ENCODE results near the gene IRGM. TPM values are rescaled to one million over a fixed set of nuclear protein-coding genes. Genes with fewer than 3 reads are reported as not detected.

Gene IRGM
- total and polyA plus RNA-seq, 2 donors = 0.28 to 1.6 TPM

DNA sequence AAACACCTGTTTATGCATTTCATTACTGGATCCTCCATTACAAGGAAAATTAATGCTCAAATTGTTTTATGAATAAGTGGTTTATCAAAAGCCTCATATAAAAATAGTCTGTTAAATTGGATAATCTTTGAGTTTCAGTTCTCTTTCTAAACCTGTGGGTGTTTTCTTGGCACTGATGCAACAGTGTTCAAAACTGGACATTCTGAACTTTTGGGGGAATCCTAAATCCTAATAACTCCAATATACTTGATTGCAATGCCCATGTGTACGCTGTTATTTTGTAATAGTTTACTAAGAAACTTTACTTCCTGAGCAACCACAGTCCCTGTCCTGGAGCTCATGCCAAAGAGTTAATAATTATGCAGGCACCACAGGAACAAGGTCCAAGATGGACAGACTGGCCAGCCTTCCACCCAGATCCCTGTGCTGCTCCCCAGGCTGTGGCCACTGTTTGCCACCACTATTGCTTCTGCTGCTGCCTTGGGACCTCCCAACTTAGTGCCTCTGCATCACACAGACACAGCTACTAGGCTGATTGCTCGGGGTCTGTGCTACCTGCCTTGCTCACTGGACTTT is 14.0 kb downstream of the IRGM start:
- Histone ChIP-seq H3K27me3 (ENCODE audit: control insufficient read depth in 2 of 2, insufficient read depth in 1 of 2, low read length in 1 of 2) (no peaks in the 10 kb centered on the region), H3K36me3 (ENCODE audit: control insufficient read depth in 2 of 2, insufficient read depth in 2 of 2, low read length in 1 of 2) (no peaks in the 10 kb centered on the region), H3K4me1 (ENCODE audit: control insufficient read depth in 2 of 2, insufficient read depth in 2 of 2, low read length in 2 of 2) (no peaks in the 10 kb centered on the region), H3K4me3 (ENCODE audit: low read length in 2 of 2) (no peak overlapping the region), H3K27ac (ENCODE audit: low read depth in 1 of 2, low read length in 1 of 2) (no peak overlapping the region), H3K9me3 (ENCODE audit: control insufficient read depth in 2 of 2, insufficient read depth in 1 of 2, low read length in 1 of 2) (no peaks in the 10 kb centered on the region)
- no peak for DNase-seq (ENCODE audit: low read depth in 6 of 9, low spot score in 9 of 9)
- 93% methylated on average over 2 of the region's 2 CpGs for WGBS

- no peaks in the 10 kb centered on the region for H3K4me1 ChIP-seq (ENCODE audit: control insufficient read depth in 2 of 2, insufficient read depth in 2 of 2, low read length in 2 of 2)
- no peaks in the 10 kb centered on the region for H3K27me3 ChIP-seq (ENCODE audit: control insufficient read depth in 2 of 2, insufficient read depth in 1 of 2, low read length in 1 of 2)
- WGBS = 83% methylated on average over 1 of the region's 1 CpG
- H3K27ac ChIP-seq (ENCODE audit: low read depth in 1 of 2, low read length in 1 of 2) = no peak overlapping the region
- no peaks in the 10 kb centered on the region for H3K9me3 ChIP-seq (ENCODE audit: control insufficient read depth in 2 of 2, insufficient read depth in 1 of 2, low read length in 1 of 2)
- H3K36me3 ChIP-seq (ENCODE audit: control insufficient read depth in 2 of 2, insufficient read depth in 2 of 2, low read length in 1 of 2) = no peaks in the 10 kb centered on the region
- no peak overlapping the region for H3K4me3 ChIP-seq (ENCODE audit: low read length in 2 of 2)
- DNase-seq (ENCODE audit: low read depth in 6 of 9, low spot score in 9 of 9) = no peak
Measured at GRCh38 chr5:150862070-150862469, 15.7 kb downstream of the IRGM start.

GRCh38 chr5:150879358-150879757 is 33.0 kb downstream of the IRGM start:
- Histone ChIP-seq H3K36me3 (ENCODE audit: control insufficient read depth in 2 of 2, insufficient read depth in 2 of 2, low read length in 1 of 2) (no peaks in the 10 kb centered on the region), H3K4me1 (ENCODE audit: control insufficient read depth in 2 of 2, insufficient read depth in 2 of 2, low read length in 2 of 2) (no peaks in the 10 kb centered on the region), H3K27ac (ENCODE audit: low read depth in 1 of 2, low read length in 1 of 2) (no peak overlapping the region), H3K27me3 (ENCODE audit: control insufficient read depth in 2 of 2, insufficient read depth in 1 of 2, low read length in 1 of 2) (no peaks in the 10 kb centered on the region), H3K9me3 (ENCODE audit: control insufficient read depth in 2 of 2, insufficient read depth in 1 of 2, low read length in 1 of 2) (no peaks in the 10 kb centered on the region), H3K4me3 (ENCODE audit: low read length in 2 of 2) (no peak overlapping the region)
- no peak for DNase-seq (ENCODE audit: low read depth in 6 of 9, low spot score in 9 of 9)

- no peaks in the 10 kb centered on the region for H3K27me3 ChIP-seq (ENCODE audit: control insufficient read depth in 2 of 2, insufficient read depth in 1 of 2, low read length in 1 of 2)
- WGBS = 98% methylated on average over 8 of the region's 8 CpGs
- peaks cover 0 to 9% of the 10 kb centered on the region in 2 donors for H3K36me3 ChIP-seq (ENCODE audit: control insufficient read depth in 2 of 2, insufficient read depth in 2 of 2, low read length in 1 of 2)
- no peak for DNase-seq (ENCODE audit: low read depth in 6 of 9, low spot score in 9 of 9)
- H3K4me1 ChIP-seq (ENCODE audit: control insufficient read depth in 2 of 2, insufficient read depth in 2 of 2, low read length in 2 of 2) = no peaks in the 10 kb centered on the region
- no peak overlapping the region for H3K4me3 ChIP-seq (ENCODE audit: low read length in 2 of 2)
- H3K9me3 ChIP-seq (ENCODE audit: control insufficient read depth in 2 of 2, insufficient read depth in 1 of 2, low read length in 1 of 2) = peaks cover 3 to 6% of the 10 kb centered on the region in 2 donors
- no peak overlapping the region for H3K27ac ChIP-seq (ENCODE audit: low read depth in 1 of 2, low read length in 1 of 2)
Measured at GRCh38 chr5:150895431-150896428, 49.4 kb downstream of the IRGM start.

Other genes starting within 250 kb of the IRGM start
- gene SYNPO, start 205.9 kb upstream of the IRGM start, total RNA-seq = 1.5 TPM
- 10.0 TPM for gene SYNPO, start 205.9 kb upstream of the IRGM start, polyA plus RNA-seq
- gene MYOZ3, start 185.3 kb upstream of the IRGM start, total RNA-seq = 0.47 TPM
- gene MYOZ3, start 185.3 kb upstream of the IRGM start, polyA plus RNA-seq = 0.25 TPM
- gene RBM22, start 145.5 kb upstream of the IRGM start, total RNA-seq = 38.4 TPM
- gene RBM22, start 145.5 kb upstream of the IRGM start, polyA plus RNA-seq = 76.7 TPM
- gene DCTN4, start 87.5 kb upstream of the IRGM start, total RNA-seq = 18.0 TPM
- 30.5 TPM for gene DCTN4, start 87.5 kb upstream of the IRGM start, polyA plus RNA-seq
- gene SMIM3, start 67.8 kb upstream of the IRGM start, total RNA-seq = 7.8 TPM
- gene SMIM3, start 67.8 kb upstream of the IRGM start, polyA plus RNA-seq = 30.1 TPM
- 7.7 TPM for gene ZNF300, start 58.5 kb downstream of the IRGM start, total RNA-seq
- gene ZNF300, start 58.5 kb downstream of the IRGM start, polyA plus RNA-seq = 10.9 TPM
- gene GPX3, start 174.1 kb downstream of the IRGM start, total RNA-seq = 2.7 TPM
- 412 TPM for gene GPX3, start 174.1 kb downstream of the IRGM start, polyA plus RNA-seq
- gene TNIP1, start 234.5 kb downstream of the IRGM start, total RNA-seq = 54.7 TPM
- 49.9 TPM for gene TNIP1, start 234.5 kb downstream of the IRGM start, polyA plus RNA-seq

Data from thymus (tissue), 11 donors.